Left renal cortex interstitium (tissue), 4 donors: ENCODE data around the gene FAM20C. TPM values are rescaled to one million over a fixed set of nuclear protein-coding genes. Genes with fewer than 3 reads are reported as not detected.
"Not testable (repeated sequence)": the region's sequence is repeated elsewhere in the genome, so short reads cannot be mapped to it uniquely, and the experiment has no call there.

ENCODE experiments used
- DNase-seq, 4 donors: peaks; one replicate each; pipeline ENCODE4 v3.0.0-alpha.2; 2013; ENCODE audit warnings: low read depth in 4 of 4, low spot score in 2 of 4, missing footprints in 1 of 4
- polyA plus RNA-seq, 4 donors: library from polyadenylated mRNA; unstranded; fragments of 120-200 nt; gene quantifications; one replicate each; pipeline ENCODE4 v1.2.1, GENCODE V29; 2013; ENCODE audit not compliant: insufficient read length in 4 of 4

Gene FAM20C
- polyA plus RNA-seq, 4 donors, result 66.1 to 78.6 (median 69.3) TPM

DNA sequence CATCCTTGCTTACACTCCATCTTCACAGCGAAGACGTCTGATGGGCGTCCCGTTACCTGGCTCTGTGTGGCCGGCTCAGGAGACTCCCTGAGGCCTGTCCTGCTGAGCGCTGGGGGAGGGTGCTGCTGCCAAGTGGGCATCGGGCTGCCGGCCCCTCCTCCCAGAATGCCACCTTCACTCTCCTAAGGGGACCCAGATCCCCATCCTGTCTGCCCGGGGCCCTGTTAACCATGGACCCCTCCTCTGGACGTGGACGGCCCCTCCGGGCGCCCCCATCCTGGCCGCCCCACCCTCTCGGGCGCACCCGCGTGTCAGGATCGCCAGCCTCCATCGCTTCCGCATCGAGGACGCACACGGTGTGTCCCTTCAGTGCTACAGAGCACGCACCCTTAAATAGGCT lies 90.2 kb downstream of the FAM20C start:
- no peak for DNase-seq

DNA sequence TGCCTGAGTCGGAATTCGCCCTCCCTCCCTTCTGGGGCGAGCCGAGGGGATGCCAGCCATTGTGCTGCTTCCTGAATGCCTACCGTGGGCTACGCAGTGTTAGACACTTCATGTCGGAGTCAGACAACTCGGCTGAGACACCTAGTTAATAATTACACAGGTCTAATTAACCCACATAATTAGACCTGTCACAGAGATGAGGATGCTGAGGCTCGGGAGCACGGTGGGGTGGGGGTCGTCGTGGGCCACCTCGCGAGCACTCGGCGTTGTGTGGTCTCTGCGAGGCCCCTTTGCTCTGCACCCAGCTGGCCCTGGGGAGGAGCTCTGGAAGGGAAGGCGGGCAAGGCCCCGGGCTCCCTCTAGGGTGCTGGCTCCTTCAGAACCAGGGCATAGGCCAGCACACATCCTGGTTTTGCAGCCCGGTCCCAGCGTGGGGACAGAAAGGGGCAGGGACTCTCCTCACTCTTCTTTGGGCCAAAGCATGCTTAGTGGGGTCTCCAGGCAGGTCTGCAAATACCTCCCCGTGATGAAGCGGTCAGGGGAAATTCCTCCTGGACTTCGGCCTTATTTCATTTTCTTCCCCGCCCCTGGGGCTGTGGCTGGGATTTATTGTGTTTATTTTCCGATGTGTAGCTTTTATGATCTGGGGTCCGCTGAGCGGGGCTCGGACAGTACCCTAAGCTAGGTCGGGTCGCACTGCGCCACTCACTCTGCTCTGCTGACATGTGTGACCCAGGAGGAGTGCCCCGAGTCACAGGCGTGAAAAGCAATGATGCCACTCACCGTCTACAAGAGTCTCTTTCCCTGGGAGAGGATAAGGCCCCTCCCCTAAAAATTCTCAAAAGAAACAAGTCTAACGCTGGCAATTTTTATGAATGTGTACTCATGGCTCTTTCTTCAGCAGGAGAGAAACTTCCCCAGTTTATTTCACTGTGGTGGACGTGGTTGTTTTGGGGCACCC lies 92.7 kb downstream of the FAM20C start:
- no peak for DNase-seq

DNA sequence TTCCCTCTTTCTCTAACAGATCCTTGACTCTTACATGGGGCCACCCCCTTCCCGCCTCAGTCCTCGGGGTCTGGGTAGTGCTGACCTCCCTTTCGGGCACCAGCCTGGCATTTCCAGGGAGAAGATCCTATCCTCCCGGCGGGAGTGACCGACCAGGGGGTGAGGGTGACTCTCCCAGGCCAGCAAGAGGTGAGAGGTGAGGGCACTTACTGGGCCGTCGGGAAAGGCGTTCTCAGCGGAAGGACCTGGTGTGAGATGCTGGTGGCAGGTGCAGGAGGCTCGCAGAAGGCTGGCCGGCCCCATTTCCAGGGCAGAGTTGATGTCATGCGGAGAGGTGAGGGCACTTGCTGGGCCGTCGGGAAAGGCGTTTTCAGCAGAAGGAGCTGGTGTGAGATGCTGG lies 93.4 kb downstream of the FAM20C start:
- no peak for DNase-seq

DNA sequence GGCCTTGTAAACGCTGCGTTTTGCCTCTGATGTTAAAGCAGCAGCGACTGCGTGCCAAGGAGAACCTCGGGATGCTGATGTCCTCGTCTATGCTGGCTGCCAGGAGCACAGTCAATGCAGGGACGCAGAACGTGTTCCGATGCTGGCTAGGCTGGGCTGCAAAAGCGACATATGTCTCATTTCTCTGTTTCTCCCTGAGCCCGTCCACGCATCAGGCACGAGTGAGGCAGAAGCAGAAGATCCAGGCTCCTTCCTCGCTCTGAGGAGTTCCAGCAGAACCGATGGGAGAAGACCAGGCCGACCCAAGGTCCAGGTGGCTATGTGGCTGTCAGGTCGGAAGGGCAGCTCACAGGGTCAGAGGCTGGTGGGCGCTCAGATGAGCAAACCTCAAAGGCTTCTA lies 93.9 kb downstream of the FAM20C start:
- no peak for DNase-seq

DNA sequence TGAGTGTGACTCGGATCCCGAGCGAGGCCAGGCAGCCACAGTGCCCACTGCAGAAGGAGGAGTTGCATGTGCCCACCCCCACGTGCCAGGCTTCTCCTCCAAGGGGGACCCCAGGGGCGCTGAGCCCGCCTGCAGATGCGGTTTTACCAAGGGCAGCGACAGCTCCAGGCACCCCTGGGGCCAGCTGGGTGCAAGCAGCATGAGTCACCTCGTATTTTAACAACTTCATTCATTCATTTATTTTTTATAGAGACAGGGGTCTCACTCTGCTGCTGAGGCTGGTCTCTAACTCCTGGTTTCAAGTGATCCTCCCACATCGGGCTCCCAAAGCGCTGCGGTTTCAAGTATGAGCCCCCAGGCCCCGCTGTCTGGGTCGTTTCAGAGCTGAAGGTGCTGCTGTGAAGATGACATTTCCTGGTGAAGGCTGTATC lies 96.3 kb downstream of the FAM20C start:
- no peak for DNase-seq

DNA sequence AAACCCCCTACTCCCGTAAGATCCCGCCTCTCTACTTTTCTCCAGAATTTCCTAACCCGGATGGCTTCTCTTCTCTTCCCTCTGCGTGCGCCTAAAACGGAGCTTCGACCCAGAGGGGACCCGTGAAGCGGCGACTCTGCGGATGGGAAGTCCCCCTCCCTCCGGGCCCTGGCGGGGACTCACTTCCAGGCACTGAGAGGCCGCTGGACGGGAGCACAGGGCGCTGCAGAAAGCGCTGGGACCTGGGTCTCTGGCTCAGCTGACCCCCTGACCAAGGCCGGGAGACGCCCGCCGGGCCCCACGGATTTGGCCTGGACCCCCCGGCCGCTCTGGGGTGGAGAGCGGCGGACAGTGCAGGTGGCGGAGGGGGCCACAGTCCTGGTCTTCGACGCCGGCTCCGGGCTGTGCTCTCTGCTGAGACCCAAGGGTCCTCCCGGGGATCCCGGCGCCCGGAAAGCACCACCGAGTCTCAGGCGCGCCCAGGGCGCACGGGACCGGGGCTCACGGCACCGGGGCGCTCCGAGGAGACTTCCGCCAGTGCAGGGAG lies 96.9 kb downstream of the FAM20C start:
- DNase-seq, result no peak

DNA sequence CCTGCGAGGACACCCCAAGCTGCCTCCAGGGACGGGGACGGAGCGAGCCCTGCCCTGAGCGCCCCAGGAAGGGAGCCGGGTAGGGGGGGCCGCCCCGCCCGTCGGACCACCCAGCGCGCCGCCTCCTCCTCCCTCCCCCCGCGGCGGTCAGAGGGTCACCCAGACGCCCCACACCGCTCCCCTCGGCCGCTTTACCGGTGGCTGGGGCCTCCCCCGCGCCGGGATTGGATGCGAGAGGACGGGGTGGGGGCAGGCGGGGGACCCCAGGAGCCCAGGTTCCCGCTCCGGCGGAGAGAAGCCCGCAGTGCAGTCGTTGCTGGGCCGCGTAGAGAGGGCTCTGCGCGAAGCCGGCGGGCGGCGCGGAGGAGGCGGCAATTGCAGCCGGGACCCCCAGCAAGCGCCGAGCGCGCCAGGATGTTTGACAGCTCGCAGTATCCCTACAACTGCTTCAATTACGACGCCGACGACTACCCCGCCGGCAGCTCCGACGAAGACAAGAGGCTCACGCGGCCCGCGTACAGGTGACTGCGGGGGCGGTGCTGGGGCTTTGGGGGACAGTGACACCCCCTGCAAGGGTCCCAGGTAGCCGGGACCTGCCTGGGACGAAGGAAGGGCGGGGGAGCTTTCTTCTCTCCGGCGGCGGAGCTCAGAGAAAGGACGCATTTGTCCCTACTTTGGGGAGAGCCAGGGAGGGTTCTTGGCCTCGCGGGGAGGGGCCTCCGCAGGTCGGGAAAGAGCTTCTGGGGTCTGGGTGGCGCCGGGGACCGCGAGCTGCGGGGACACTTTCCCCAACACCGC lies 97.6 kb downstream of the FAM20C start, which contains the start of gene FOXL3:
Gene FOXL3, plus strand, starts transcription at position 415 of the 798 bp plus-strand sequence. Its CDS starts 0 bp downstream, at position 415.
- DNase-seq, result no peak

DNA sequence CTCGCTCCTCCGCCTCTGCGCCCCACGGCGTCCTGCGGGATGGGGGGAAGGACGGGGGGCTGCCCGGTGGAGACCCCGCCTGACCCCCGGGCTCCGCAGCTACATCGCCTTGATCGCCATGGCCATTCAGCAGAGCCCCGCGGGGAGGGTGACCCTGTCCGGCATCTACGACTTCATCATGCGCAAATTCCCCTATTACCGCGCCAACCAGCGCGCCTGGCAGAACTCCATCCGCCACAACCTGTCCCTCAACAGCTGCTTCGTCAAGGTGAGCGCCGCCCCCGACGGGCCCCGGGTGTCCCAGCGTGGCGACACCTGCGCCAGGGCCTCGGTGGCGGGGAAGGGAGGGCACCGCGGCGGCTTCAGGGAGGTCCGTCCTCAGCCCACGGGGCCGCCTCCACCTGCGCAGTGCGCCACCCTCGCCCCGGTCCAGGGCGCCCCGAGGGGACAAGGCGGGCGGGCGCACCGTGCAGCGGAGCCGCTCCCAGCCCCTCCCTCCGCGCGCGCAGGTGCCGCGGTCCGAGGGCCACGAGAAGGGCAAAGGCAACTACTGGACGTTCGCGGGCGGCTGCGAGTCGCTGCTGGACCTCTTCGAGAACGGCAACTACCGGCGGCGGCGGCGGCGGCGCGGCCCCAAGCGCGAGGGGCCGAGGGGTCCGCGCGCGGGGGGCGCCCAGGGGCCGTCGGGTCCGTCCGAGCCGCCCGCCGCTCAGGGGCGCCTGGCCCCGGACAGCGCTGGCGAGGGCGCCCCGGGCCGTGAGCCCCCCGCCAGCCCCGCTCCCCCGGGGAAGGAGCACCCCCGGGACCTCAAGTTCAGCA lies 98.4 kb downstream of the FAM20C start:
- no peak for DNase-seq

DNA sequence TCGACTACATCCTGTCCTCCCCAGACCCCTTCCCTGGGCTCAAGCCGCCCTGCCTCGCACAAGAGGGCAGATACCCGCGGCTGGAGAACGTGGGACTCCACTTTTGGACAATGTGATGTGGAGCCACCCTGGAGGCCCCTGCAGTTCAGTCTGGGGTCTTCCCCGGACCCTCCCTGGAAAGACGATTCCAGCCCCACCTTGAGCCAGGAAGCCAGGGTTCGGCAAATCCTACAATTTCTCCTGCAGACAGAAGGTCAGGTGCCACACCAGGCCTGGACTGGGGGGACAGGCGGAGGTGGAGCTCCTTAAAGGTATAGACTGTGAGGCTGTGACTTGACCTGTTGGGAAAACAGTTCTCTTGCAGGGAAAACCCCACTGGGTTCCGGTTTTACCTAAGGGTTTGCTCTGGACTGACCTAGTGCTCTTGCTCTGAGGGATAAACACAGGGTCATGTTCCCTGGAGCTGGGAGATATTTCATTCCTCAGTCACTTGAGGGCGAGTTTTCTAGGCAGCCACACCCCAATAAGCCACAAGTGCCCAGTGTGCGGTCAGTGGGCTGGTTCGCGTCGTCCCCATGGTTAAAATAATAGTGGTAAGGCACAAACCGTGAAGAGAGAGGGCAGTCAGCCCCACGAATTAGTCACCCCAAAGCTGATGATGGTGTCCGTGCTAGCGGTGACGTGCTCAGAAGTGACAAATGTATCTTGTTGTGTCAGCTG lies 99.2 kb downstream of the FAM20C start:
- no peak for DNase-seq

DNA sequence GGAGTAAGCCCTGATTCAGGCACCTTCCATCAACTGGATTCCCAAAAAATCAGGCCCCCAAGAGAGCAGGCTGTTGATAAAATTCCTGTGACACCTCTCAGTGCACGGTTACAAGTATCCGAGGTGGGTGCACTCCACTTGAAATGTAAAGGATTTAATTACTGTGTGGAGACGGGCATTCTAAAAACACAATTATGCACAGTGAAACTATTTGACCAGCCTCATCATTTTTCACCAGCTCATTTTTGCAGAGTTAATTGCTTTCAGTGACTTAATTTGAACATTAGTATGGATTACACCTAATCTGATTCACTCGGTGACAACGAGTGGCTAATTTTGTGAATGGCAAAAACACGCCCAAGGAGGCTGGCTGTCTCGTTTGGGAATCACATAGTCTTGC lies 99.9 kb downstream of the FAM20C start:
- no peak for DNase-seq

DNA sequence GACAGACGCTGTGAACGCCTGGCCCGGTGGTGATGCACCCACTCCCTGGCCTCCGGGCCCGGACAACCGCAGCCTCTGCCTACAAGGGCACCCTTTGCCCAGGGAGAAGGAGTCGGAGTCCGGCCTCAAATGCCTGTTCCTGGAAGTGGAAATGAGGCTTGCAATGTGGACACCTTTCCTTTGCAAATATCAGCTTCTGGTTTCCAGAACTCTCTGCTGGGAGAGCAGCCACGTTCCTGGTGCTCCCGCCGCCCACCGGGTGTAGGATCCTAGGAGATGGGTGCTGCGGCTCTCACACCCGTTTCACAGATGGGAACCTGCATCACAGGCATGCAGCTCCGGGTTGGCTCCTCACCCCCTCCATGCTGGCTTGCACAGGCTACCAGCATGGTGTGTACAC lies 100.5 kb downstream of the FAM20C start:
- DNase-seq, result no peak

DNA sequence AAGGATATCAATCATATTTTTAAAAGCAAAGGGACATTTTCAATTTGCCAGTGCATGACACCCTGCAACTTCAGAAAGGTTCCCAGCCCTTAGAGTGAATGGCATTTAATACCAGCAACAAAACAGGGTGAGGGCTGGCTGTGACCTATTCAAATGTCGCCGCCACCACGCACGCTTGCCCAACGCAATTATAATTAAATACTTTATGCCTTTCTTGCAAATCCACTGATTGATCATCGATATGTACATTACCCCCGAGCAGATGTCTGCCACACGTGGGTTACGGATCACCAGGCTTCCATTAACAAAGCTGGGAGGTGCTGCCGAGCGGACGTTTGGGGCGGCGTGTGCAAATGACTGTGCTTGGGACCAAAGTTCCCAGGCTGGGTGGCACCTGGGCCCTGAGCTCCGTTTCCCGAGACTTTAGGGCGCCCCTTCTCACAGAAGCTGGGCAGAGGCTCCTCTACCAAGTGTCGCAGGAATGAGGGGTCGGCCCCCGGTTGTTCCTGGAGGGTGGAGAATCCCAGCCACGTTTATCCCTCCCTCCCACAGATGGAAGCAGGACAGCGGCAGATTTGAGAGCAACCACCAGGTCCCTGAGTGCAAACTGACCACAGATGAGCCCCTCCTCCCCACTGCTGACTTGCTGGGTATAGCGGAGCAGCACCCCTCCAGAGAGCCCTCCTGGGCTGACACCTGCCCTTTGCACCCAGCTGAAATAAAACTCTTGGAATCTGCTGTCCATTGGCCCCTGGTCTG lies 101.5 kb downstream of the FAM20C start:
- no peak for DNase-seq

DNA sequence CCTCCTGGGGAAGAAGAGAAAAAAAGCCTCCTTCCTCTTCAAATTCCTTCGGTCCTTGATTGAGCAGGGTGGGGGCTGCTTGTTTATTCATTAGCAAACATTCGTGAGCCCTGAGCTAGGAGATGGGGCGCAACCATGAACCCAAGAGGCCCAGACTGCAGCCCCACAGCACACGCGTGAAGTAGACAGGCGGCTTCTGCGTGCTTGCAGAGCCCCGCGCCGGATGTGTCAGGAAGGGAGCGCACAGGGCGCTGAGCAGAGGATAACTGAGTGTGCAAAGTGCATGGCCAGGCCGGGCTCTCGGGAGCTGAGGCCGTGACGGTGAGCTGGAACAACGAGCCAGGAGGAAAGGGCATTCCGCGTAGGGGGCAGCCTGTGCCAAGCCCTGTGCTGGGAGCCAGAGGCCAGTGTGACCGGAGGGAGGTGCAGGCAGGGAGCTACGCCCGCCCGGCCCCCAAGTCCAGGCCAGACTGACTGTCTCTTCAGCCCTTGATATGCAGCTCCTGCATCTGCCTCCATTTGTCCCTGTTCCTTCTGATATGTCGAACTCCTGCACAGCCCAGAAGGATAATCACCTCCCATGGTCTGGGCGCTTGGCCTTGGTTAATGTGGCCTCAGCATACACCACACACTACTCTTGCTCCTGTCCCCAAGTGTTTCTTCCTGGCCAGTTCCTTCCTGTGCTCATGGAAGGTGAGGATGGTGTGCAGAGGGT lies 102.2 kb downstream of the FAM20C start:
- no peak for DNase-seq

DNA sequence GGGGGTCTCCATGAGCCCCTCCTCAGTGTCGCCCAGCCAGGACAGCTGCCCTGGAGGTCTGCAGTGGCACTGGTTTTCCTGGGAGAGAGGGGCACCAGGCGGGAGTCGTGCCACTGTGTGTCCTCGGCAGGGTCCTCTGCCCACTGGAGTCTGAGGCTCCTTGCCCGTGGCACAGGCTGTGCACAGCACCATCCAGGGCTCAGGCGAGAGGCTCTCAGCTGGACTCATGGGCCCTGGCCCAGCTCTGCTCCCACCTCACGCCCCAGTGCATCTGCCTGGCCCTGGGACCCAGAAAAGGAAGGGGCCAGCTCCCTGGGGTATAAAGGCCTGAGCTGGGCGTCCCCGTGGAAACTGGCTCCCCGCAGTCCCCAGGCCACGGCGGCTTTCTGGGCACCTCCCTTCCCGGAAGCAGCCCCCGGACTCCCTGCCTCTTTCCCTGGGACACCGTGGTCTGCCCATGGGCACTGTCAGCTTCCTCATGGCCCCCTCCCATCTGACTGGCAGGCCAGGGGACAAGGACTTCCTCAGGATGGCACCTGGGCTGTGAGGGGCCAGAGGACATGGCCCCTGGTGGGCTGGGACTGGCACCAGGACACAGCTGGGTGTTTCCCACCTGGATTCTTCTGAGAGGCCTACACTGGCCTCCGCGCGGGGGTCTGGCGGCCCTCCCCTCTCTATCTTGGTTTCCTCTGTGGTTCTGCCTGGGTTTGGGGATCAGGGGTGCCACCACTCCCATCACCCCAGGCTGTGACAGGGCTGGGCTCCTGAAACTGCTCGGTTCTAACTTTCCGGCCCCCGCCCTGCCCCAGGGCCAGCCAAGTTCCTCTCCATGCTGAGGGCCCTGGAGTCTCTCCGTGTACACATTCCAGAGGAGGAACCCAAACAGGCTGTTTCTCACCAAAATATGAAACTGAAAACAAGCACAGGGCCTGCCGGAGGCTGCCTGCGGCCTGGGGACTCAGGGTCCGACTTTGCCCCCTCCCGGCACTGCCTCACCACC lies 103.1 kb downstream of the FAM20C start:
- no peak for DNase-seq

DNA sequence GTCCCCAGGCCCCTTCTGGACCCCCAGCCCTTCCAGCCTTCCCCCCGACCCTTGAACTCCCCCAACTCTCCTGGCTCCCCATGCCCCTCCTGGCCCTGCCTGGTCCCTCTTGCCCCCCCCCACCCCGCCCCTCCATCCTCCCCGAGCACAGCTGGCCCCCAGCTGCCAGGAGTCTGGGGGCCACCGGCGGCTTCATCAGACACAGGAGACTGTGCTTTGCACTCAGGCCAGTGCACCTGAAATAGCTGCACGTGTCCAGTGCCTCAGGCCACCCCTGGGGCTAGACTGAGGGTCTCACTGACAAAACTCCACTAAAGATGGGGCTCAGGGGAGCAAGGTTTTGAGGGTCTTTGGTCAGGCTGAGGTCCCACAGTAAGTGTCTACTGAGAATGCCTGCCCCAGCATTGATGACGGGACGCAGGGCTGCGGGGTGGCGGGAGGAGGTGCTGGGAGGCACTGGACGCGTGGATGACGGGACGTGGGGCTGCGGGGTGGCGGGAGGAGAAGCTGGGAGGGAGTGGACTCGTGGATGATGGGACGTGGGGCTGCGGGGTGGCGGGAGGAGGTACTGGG lies 104.1 kb downstream of the FAM20C start:
- no peak for DNase-seq

DNA sequence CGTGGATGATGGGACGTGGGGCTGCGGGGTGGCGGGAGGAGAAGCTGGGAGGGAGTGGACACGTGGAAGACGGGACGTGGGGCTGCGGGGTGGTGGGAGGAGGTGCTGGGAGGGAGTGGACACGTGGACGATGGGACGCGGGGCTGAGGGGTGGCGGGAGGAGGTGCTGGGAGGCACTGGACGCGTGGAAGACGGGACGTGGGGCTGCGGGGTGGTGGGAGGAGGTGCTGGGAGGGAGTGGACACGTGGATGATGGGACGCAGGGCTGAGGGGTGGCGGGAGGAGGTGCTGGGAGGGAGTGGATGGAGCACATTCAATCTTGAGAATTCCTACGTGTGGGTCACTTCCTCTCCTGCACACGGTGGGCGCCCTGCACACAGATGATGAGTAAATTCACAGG lies 104.8 kb downstream of the FAM20C start:
- DNase-seq, result not testable (repeated sequence)
